Kidney (tissue), 14 donors: ENCODE measurements around the gene TACC2. TPM values are rescaled to one million over a fixed set of nuclear protein-coding genes. Genes with fewer than 3 reads are reported as not detected.

Experiments
- DNase-seq, 5 donors: peaks; one replicate each; pipeline ENCODE4 v3.0.0-alpha.2; 2013 to 2020
- FAIRE-seq: peaks from 2 replicates; lab custom pipeline; 2012; peaks lifted over from hg19 to GRCh38; lab: Jason Lieb, UNC
- H3K27ac ChIP-seq, 2 donors: one replicate each; pipeline ENCODE4 v1.7.0; 2013; ENCODE audit warnings: low read depth in 2 of 2, low read length in 2 of 2, inconsistent platforms in 1 of 2
- H3K27me3 ChIP-seq: one replicate; pipeline ENCODE4 v1.7.1; 2013; ENCODE audit warnings: low read length, inconsistent platforms; ENCODE audit not compliant: control insufficient read depth, insufficient read depth
- H3K36me3 ChIP-seq, 3 donors: one replicate each; pipeline versions ENCODE4 v1.7.0 to v1.7.1; 2013; ENCODE audit warnings: low read length in 3 of 3, control low read depth in 1 of 3, inconsistent platforms in 1 of 3; ENCODE audit not compliant: insufficient read depth in 3 of 3, control insufficient read depth in 2 of 3
- H3K4me1 ChIP-seq, 3 donors: one replicate each; pipeline versions ENCODE4 v1.7.0 to v1.7.1; 2013; ENCODE audit warnings: low read length in 3 of 3, inconsistent platforms in 1 of 3, low read depth in 1 of 3; ENCODE audit not compliant: control insufficient read depth in 2 of 3, insufficient read depth in 2 of 3
- H3K4me3 ChIP-seq, 3 donors: one replicate each; pipeline versions ENCODE4 v1.7.0 to v1.8.1; 2013; ENCODE audit warnings: low read length in 3 of 3, control low read depth in 1 of 3, inconsistent platforms in 1 of 3
- H3K9ac ChIP-seq, 3 donors: one replicate each; pipeline versions ENCODE4 v1.7.0 to v1.7.1; 2013; ENCODE audit warnings: low read length in 3 of 3, control low read depth in 1 of 3, inconsistent platforms in 1 of 3
- H3K9me3 ChIP-seq, 3 donors: one replicate each; pipeline versions ENCODE4 v1.7.0 to v1.7.1; 2013; ENCODE audit warnings: low read length in 3 of 3, control low read depth in 1 of 3, inconsistent platforms in 1 of 3; ENCODE audit not compliant: control insufficient read depth in 2 of 3, insufficient read depth in 1 of 3
- intact Hi-C: fragments of 100-400 bp; cut with DNase I; formaldehyde crosslinking; loops from one replicate; pipeline ENCODE4 v1.11.1; 2022
- polyA plus RNA-seq: library from polyadenylated mRNA; stranded (reverse); fragments of 350-450 nt; fragmentation: Illumina TruSeq; extraction: RNeasy Lipid Tissue Mini Kit (QIAGEN cat#74804); gene quantifications from one replicate; pipeline ENCODE4 v1.2.3, GENCODE V29; 2014; ENCODE audit warnings: low read depth, low replicate concordance; ENCODE audit not compliant: insufficient read depth
- total RNA-seq: library from RNA; stranded (reverse); fragmentation: NEBNext Ultra II Directional; extraction: Animal tissue kit (Norgen Biotek cat#: 25700); gene quantifications from one replicate; pipeline ENCODE4 v1.2.1, GENCODE V29; 2021
- TF ChIP-seq, protein P1 (sequence below): IDR thresholded peaks from 3 replicates; pipeline ENCODE4 v1.5.1; 2012; ENCODE audit warnings: mild to moderate bottlenecking, moderate library complexity, borderline replicate concordance; ENCODE audit not compliant: insufficient read depth; ENCODE audit errors: extremely low read depth
- donor health status: control.
- donor health status: control.
- donor health status: control.
- donor health status: control.
- donor health status: control.
- donor health status: DM: yes; HTN: yes; CAD: no.
- donor health status: Normal renal cell carcinoma (clear cell type).

Gene TACC2
- total and polyA plus RNA-seq, 2 donors from 2014 or later: 36.4 to 81.0 TPM

DNA sequence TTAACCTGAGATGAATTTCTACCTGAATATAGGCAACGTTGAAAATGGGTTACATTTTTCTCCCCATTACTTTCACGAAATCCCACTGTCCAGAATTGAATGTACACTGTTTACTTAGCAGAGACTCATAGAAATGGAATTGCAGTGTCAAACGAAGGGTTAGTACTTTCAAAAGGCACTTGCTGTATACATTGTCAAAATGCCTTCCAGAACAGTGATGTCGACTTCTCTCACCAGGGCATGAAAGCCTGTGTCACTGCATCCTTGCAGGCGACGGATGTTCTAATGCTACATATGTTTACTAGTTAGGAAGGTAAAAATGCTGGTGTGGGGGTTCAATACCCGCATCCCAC lies 41.2 kb downstream of the TACC2 start:
- TF ChIP-seq, protein P1, sequence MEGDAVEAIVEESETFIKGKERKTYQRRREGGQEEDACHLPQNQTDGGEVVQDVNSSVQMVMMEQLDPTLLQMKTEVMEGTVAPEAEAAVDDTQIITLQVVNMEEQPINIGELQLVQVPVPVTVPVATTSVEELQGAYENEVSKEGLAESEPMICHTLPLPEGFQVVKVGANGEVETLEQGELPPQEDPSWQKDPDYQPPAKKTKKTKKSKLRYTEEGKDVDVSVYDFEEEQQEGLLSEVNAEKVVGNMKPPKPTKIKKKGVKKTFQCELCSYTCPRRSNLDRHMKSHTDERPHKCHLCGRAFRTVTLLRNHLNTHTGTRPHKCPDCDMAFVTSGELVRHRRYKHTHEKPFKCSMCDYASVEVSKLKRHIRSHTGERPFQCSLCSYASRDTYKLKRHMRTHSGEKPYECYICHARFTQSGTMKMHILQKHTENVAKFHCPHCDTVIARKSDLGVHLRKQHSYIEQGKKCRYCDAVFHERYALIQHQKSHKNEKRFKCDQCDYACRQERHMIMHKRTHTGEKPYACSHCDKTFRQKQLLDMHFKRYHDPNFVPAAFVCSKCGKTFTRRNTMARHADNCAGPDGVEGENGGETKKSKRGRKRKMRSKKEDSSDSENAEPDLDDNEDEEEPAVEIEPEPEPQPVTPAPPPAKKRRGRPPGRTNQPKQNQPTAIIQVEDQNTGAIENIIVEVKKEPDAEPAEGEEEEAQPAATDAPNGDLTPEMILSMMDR: no peak
- intact Hi-C loops: no loop called here
- DNase-seq (no peak), FAIRE-seq (no peak)
- H3K4me3 ChIP-seq: no peak overlapping the region
- no peak overlapping the region for H3K27ac ChIP-seq
- no peak overlapping the region for H3K9ac ChIP-seq
- no peaks in the 10 kb centered on the region for H3K36me3 ChIP-seq
- no peaks in the 10 kb centered on the region for H3K9me3 ChIP-seq
- no peaks in the 10 kb centered on the region for H3K27me3 ChIP-seq
- no peaks in the 10 kb centered on the region for H3K4me1 ChIP-seq

DNA sequence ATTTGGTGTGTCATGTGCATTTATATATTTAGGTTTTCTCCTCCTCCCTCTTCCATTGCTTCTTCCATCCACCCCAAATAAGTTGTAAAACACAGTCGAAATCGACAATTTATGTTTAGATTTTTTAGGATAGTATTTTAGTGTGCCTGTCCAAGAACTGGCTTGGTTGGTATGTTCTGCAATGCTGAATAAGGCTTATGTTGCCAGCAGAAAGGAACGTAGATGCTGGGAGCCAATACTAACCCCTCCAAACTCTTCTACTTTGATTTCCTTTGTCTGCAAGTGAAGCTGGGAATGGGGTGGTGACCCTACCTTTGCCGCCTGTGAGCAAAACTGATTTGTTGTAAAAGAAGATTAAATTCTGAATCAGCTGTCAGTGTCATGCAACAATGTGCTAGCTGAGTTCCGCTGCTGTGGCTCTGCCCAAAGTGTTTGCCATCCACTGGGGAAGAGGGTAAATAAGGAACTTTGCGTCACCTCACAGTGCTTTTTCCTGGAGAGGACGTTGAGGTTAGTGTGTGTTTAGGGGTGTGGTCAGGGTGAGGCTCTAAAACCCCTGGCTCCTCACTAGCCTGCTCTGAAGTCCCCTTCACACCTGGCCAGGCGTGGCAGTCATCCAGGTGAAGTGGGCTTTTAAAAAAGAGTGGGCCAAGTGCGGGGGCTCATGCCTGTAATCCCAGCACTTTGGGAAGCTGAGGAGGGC lies 44.4 kb downstream of the TACC2 start:
- intact Hi-C loops: no loop called here
- Histone ChIP-seq H3K4me3 (no peak overlapping the region), H3K27me3 (no peaks in the 10 kb centered on the region), H3K27ac (no peak overlapping the region), H3K9me3 (no peaks in the 10 kb centered on the region), H3K9ac (no peak overlapping the region), H3K4me1 (no peaks in the 10 kb centered on the region), H3K36me3 (peaks cover 0 to 2% (median 0%) of the 10 kb centered on the region in 3 donors)
- no peak for DNase-seq
- TF ChIP-seq, protein P1: no peak
- FAIRE-seq: no peak

DNA sequence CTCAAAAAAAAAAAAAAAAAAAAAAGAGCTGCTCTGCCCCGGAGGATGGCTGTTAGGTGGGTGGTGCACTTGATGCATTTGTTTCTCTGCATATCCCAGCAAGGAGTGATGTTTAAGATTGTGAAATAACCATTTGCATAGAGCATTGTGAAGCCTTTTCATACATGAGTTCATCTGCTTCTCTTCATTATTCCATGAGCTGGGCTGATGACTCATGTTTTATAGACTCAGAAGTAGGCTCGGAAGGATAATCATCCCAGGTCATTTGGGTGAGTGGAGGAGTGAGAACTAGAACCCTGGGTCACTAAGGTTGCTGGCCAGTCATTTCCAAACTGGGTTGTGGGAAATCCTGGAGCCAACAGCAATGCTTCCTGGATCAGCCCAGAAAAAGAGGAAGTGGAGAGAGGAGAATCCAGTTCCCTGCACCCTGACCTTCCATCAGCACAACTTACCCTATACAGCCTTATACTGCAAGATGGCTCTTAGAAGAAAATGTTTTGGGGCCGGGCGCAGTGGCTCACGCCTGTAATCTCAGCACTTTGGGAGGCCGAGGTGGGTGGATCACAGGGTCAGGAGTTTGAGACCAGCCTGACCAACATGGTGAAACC lies 45.3 kb downstream of the TACC2 start:
- TF ChIP-seq, protein P1: no peak
- Histone ChIP-seq H3K27ac (no peak overlapping the region), H3K36me3 (peaks cover 0 to 2% (median 0%) of the 10 kb centered on the region in 3 donors), H3K4me1 (no peaks in the 10 kb centered on the region), H3K27me3 (no peaks in the 10 kb centered on the region), H3K9me3 (no peaks in the 10 kb centered on the region), H3K4me3 (no peak overlapping the region), H3K9ac (no peak overlapping the region)
- FAIRE-seq: no peak
- DNase-seq: no peak
- intact Hi-C loops: no loop called here
